NT2/D1 (cell line): ENCODE measurements around the gene PTX4.

Experiments
- DNase-seq: peaks from one replicate; pipeline ENCODE4 v3.0.0-alpha.2; 2011; ENCODE audit warnings: low read depth, low spot score
- H3K27me3 ChIP-seq: 2 replicates; pipeline ENCODE4 v1.6.0; 2011; ENCODE audit warnings: mild to moderate bottlenecking; ENCODE audit not compliant: insufficient read length, insufficient read depth
- H3K36me3 ChIP-seq: 2 replicates; pipeline ENCODE4 v1.6.1; 2011; ENCODE audit warnings: mild to moderate bottlenecking, low read length, mixed read lengths; ENCODE audit not compliant: insufficient read depth, insufficient read length
- H3K4me1 ChIP-seq: 2 replicates; pipeline ENCODE4 v1.5.1; 2011; ENCODE audit not compliant: insufficient read depth, insufficient read length
- H3K4me3 ChIP-seq: 2 replicates; pipeline ENCODE4 v1.5.1; 2011; ENCODE audit warnings: low read depth; ENCODE audit not compliant: insufficient read length
- H3K9ac ChIP-seq: 2 replicates; pipeline ENCODE4 v1.6.0; 2011; ENCODE audit warnings: low read depth; ENCODE audit not compliant: insufficient read length
- H3K9me3 ChIP-seq: 2 replicates; pipeline ENCODE4 v1.5.1; 2011; ENCODE audit warnings: mild to moderate bottlenecking, low read length; ENCODE audit not compliant: insufficient read depth
- SUZ12 ChIP-seq: IDR thresholded peaks from 2 replicates; pipeline ENCODE4 v1.6.1; 2011; ENCODE audit not compliant: insufficient read length, insufficient read depth; ENCODE audit errors: extremely low read depth
- YY1 ChIP-seq: IDR thresholded peaks from 2 replicates; pipeline ENCODE4 v1.6.1; 2011; ENCODE audit not compliant: insufficient read length, insufficient read depth
- ZNF274 ChIP-seq: IDR thresholded peaks from 2 replicates; pipeline ENCODE4 v1.6.1; 2011; ENCODE audit warnings: mild to moderate bottlenecking, low read depth, low read length

Gene PTX4

DNA sequence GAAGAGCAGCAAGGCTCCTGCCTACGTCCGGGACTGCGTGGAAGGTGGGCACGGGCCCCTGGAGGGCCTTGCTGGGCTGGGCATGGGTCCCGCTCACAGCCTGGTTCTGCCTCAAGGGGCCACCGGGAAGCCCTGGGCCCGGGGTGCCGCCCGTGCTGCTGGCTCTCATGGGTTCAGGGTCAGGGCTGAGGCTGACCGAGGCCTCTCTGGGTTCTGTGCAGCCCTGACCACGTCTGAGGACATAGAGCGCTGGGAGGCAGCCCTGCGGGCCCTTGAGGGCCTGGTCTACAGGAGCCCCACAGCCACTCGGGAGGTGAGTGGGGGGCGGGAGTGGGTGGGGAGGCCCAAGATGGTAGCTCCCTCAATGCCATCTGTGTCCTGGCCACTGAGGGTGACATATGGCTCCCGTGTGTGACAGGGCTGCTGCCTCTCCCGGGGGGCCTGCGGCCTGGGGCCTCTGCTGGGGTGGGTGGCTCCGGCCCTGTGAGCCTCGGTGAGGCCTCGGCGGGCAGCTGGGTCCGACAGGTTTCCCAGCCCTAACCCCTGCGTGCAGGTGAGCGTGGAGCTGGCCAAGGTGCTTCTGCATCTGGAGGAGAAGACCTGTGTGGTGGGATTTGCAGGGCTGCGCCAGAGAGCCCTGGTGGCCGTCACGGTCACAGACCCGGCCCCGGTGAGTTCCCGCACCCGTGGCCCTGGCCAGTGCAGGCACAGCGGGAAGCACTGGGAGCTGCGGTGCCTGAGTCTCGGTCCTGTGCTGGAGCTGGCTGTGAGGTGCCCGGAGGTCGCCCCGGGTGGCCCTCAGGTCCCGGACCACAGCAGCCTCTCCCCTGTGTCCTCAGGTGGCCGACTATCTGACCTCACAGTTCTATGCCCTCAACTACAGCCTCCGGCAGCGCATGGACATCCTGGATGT lies 13.6 kb upstream of the PTX4 start:
- TF ChIP-seq YY1 (no peak), ZNF274 (no peak), SUZ12 (no peak)

DNA sequence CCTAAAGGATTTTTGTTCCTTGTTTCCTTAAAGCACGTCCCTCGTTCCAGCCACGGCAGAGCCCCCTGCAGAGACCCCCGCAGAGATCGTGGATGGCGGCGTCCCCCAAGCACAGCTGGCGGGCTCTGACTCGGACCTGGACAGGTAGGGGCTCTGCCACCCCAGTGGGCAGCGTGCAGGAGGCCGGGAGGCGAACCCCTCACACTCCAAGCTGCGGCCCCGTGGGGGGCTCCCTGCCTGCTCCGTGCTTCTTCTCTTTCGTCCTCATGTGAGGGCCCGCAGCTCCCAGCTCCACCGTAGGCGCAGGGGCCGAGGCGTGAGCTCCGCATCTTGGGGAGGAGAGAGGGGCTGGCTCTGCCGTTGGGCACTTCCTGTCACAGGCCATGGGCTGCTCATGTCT lies 12.9 kb upstream of the PTX4 start:
- Histone ChIP-seq H3K9me3 (no peaks in the 10 kb centered on the region), H3K36me3 (peaks cover 95% of the 10 kb centered on the region), H3K27me3 (no peaks in the 10 kb centered on the region), H3K4me1 (peaks cover 3% of the 10 kb centered on the region), H3K4me3 (no peak overlapping the region), H3K9ac (no peak overlapping the region)
- no peak for TF ChIP-seq YY1
- TF ChIP-seq SUZ12 = no peak
- no peak for TF ChIP-seq ZNF274
- no peak for DNase-seq

More for the DNA sequence above, 13.6 kb upstream of the PTX4 start:
- Histone ChIP-seq H3K4me3 (no peak overlapping the region), H3K36me3 (peaks cover 95% of the 10 kb centered on the region), H3K4me1 (peaks cover 4% of the 10 kb centered on the region), H3K27me3 (no peaks in the 10 kb centered on the region), H3K9me3 (no peaks in the 10 kb centered on the region), H3K9ac (no peak overlapping the region)
- no peak for DNase-seq

GRCh38 chr16:1500465-1501150 lies 11.9 kb upstream of the PTX4 start:
- Histone ChIP-seq H3K36me3 (peaks cover 95% of the 10 kb centered on the region), H3K4me1 (peaks cover 2% of the 10 kb centered on the region), H3K4me3 (no peak overlapping the region), H3K9ac (no peak overlapping the region), H3K9me3 (no peaks in the 10 kb centered on the region), H3K27me3 (no peaks in the 10 kb centered on the region)
- DNase-seq = no peak
- TF ChIP-seq SUZ12 = no peak
- no peak for TF ChIP-seq YY1
- TF ChIP-seq ZNF274 = no peak

GRCh38 chr16:1499756-1500464 lies 11.2 kb upstream of the PTX4 start:
- no peaks in the 10 kb centered on the region for H3K9me3 ChIP-seq
- peaks cover 5% of the 10 kb centered on the region for H3K4me1 ChIP-seq
- no peak overlapping the region for H3K9ac ChIP-seq
- DNase-seq = no peak
- peaks cover 95% of the 10 kb centered on the region for H3K36me3 ChIP-seq
- H3K27me3 ChIP-seq = no peaks in the 10 kb centered on the region
- no peak overlapping the region for H3K4me3 ChIP-seq
- no peak for TF ChIP-seq SUZ12
- TF ChIP-seq YY1 = no peak
- no peak for TF ChIP-seq ZNF274

- H3K9ac ChIP-seq = no peak overlapping the region
Observed at GRCh38 chr16:1498899-1499676, 10.3 kb upstream of the PTX4 start.

DNA sequence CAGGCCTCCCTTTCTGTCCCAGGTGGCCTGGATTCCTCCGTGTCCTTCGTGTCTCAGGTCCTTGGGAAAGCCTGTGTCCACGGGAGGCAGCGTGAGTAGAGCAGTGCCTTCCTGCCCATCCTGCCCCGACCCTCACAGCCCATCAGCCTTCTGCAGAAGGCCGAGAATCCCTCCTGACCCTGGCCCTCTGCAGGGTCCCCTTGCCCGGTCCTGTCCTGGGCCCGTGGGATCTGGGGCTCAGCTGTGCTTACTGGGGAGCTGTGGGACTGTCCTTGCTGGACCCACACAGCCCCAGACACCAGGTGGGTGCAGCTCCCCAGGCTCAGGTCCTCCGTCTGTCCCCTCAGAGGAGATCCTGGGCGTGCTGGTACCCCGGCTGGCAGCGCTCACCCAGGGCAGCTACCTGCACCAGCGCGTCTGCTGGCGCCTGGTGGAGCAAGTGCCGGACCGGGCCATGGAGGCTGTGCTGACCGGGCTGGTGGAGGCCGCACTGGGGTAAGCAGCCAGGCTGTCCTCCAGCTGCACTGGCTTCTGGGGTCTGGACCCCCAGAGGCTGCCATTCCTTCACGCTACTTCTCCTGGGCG lies 8.4 kb upstream of the PTX4 start:
- TF ChIP-seq ZNF274 = no peak
- TF ChIP-seq SUZ12 = no peak
- no peak for TF ChIP-seq YY1
- Histone ChIP-seq H3K27me3 (no peaks in the 10 kb centered on the region), H3K4me1 (peaks cover 17% of the 10 kb centered on the region), H3K9ac (peak overlapping the region; percentile 32), H3K9me3 (no peaks in the 10 kb centered on the region), H3K4me3 (no peak overlapping the region), H3K36me3 (peaks cover 80% of the 10 kb centered on the region)
- DNase-seq = no peak

More at GRCh38 chr16:1498899-1499676, 10.3 kb upstream of the PTX4 start:
- no peaks in the 10 kb centered on the region for H3K27me3 ChIP-seq
- H3K4me1 ChIP-seq = peaks cover 12% of the 10 kb centered on the region
- TF ChIP-seq SUZ12 = no peak
- TF ChIP-seq ZNF274 = no peak
- TF ChIP-seq YY1 = no peak
- no peaks in the 10 kb centered on the region for H3K9me3 ChIP-seq
- H3K4me3 ChIP-seq = no peak overlapping the region
- no peak for DNase-seq
- peaks cover 98% of the 10 kb centered on the region for H3K36me3 ChIP-seq
